Activated naive CD4-positive, alpha-beta T cell treated with Interleukin-2 at 50 U/mL for 16 hours (primary cell): ENCODE results near the gene PRICKLE3.
"Not testable (repeated sequence)": the region's sequence is repeated elsewhere in the genome, so short reads cannot be mapped to it uniquely, and the experiment has no call there.

Experiments used
- DNase-seq: peaks from one replicate; pipeline ENCODE4 v3.0.0-alpha.2; 2020

Gene PRICKLE3

DNA sequence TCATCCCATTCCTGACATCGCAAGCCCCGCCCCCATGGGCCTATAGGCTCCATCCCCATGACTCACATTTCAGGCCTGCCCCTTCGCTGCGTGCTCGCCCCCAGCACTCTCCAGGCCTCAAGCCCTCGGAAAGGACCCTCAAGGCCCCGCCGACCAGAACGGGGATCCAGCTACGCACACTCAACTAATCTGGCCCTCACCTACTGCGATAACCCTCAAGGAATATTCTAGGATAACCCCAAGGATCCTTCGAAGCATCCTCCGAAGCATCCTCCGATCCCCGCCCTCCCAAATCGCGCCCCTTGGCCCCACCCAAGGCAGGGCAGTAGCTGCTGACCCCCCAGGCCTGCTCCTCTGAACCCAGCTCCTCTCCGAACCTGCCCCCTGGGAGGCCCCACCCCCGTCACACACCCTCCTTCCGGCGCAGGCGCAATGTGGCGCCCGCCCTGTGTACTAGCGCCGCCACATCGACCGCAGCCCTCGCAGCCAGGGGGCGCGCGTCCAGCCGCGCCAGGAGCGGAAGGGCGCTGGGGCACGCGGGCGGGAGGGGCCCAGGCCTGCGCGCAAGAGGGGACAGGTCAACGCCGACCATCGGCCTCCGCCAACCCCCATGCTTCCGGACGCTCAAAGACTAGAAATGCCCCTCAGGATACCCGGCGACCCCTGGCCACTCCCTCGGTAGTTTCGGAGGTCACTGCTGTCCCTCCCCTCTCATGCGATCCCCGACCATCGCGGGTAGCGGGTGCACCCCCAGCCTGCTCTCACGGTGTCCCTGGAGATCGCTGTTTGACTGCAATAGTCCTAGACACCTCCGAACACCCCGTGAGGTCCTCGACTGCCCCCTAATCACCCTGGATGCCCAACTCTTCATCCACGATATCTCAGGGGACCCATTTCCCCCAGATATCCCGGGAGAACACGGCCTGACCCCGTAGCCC, 30.0 kb downstream of the PRICKLE3 start:
- peak; percentile 85 for DNase-seq

DNA sequence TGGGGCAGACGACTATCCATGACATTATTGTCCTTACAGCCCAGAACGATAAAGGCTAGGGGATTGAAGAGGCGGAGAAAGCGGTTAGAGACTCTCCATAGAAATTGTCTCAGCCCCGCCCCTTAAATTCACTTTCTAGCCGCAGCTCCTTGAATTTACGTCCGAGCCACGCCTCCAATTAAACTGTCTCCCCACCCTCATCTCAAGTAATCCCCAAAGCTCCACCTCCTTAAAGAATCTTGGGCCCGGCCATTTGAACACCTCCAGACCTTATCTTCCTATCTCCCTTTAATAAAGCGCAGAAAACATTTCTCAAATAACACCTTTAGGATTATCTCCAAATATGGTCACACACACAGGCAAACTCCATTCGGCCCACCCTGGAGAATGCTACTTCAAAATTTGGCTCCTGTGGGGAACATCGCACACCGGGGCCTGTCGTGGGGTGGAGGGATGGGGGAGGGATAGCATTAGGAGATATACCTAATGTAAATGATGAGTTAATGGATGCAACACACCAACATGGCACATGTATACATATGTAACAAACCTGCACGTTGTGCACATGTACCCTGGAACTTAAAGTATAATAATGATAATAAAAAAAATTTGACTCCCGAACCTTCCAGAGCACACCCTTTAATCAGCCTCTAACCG, 30.8 kb downstream of the PRICKLE3 start:
- DNase-seq = peak; percentile 27

DNA sequence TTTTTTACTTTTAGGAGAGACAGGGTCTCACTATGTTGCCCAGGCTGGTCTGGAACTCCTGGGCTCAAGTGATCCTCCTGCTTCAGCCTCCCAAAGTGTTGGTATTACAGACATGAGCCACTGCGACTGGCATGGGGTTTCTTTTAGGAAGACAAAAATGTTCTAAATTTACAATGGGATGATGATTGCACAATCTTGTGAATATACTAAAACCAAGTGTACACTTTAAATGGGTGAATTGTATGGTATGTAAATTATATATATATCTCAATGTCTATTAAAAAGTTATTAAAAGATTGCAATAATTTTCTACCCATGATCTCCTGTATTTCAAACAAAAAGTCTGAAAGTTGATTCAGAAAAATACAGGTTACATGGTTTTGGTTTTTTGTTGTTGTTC, 32.7 kb downstream of the PRICKLE3 start:
- DNase-seq = no peak

GRCh38 chrX:49149291-49149690, 36.9 kb downstream of the PRICKLE3 start:
- not testable (repeated sequence) for DNase-seq

- DNase-seq = not testable (repeated sequence)
Observed at GRCh38 chrX:49148390-49149100, 37.6 kb downstream of the PRICKLE3 start.

- DNase-seq = no peak
Observed at GRCh38 chrX:49147936-49148335, 38.2 kb downstream of the PRICKLE3 start.

DNA sequence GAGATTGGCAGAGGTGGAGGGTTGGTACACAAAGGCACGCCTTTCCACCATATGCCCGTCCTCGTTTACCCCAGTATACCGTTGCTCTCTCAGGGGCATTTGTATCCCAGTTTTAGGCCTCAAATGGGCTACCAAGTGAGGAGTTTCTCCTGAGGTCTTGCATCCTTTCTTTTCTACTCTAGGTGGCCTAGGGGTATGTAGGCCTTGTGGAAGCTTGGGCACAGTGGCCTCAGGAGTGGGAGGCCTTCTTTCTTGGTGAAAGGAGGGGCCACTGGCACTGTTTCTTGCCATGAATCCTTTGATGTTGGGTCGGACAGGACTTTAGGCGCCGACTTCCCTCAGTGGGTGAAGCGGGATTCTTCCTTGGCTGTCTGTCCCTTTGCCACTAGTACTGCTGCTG, 38.9 kb downstream of the PRICKLE3 start:
- no peak for DNase-seq

- not testable (repeated sequence) for DNase-seq
Observed at GRCh38 chrX:49143154-49143553, 43.0 kb downstream of the PRICKLE3 start.

GRCh38 chrX:49142264-49142663, 43.9 kb downstream of the PRICKLE3 start:
- not testable (repeated sequence) for DNase-seq

- no peak for DNase-seq
Observed at GRCh38 chrX:49139713-49140112, 46.5 kb downstream of the PRICKLE3 start.

DNA sequence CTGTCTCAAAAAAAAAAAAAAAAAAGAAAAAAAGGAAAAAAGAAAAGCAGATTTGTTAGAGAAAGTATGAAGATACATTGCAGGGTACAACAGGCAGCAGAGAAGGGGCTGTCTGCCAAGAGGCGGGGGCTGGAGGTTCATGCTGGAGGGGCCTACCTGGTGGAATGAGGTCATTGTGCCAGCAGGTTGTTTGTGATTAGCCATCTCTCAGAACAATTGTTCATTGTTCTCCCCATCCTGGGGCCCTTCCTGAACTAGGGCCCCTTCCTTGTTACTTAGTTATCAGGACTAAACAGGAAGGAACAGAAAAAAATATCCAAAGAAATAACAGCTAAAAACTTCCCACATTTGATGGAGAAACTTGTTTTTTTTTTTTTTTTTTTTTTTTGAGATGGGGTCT, 48.7 kb downstream of the PRICKLE3 start:
- no peak for DNase-seq

DNA sequence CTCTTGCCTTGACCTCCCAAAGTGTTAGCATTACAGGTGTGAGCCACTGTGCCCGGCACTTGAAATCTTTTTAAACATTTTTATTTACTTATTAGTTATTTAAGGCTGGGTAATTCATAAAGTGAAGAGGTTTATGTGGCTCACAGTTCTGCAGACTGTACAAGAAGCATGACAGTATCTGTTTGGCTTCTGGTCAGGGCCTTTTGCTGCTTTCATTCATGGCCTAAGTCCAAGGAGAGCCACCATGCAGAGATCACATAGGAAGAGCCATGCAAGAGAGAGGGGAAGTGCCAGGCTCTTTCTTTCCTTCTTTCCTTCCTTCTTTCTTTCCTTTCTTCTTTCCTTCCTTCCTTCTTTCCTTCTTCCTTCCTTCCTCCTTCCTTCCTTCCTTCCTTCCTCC, 52.4 kb downstream of the PRICKLE3 start:
- no peak for DNase-seq

DNA sequence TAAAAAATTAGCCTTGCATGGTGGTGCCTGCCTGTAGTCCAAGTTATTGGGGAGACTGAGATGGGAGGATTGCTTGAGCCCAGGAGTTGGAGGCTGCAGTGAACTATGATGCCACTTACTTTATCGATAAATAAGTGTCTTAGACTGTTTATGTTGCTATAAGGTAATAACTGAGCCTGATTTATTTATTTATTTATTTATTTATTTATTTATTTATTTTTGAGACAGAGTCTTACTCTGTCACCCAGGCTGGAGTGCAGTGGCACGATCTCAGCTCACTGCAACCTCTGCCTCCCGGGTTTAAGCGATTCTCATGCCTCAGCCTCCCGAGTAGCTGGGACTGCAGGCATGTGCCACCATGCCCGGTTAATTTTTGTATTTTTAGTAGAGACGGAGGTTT, 53.9 kb downstream of the PRICKLE3 start:
- not testable (repeated sequence) for DNase-seq

DNA sequence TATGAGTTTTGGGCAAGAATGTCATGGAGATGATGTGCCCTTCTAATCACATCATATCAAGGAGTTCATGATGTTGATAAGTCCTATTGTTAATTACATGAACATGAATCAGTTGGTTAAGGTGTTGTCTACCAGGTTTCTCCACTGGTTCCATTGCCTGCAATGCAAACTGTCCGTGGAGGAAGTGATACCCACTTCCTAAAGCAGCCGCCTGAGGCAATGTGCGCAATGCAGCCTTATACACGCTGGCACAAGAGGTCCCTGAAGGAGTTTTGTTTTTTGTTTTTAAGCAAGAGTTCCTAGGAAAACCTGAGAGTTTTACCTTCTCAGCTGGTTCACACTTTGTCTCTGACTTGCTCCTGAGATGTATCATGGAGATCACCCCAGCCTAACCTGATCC, 56.7 kb downstream of the PRICKLE3 start:
- DNase-seq = no peak

DNA sequence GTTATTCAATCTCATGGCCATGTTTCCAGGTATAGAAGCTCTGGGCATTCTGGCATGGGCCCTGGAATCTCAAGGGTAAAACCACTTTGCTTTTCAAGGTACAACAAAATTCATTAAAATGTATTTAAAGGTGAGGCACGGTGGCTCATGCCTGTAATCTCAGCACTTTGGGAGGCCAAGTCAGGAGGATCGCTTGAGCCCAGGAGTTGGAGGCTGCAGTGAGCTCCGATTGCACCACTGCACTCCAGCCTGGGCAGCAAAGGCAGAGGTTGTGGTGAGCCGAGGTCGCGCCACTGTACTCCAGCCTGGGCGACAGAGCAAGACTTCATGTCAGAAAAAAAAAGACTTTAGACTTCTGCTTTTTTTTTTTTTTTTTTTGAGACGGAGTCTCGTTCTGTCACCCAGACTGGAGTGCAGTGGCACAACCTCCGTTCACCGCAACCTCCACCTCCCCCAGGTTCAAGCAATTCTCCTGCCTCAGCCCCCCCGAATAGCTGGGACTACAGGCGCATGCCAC, 58.4 kb downstream of the PRICKLE3 start:
- not testable (repeated sequence) for DNase-seq
